ENCODE results near the gene PRKD1.
A peak's percentile ranks its signal among the peaks of the same experiment; 100 is the strongest.

Gene PRKD1

GRCh38 chr14:29687071-29687765 is 240.4 kb downstream of the PRKD1 start:
- FAIRE-seq, result no peak

GRCh38 chr14:29684926-29685325 is 242.7 kb downstream of the PRKD1 start:
- no peak for FAIRE-seq

More at GRCh38 chr14:29687071-29687765, 240.4 kb downstream of the PRKD1 start:
- DNase-seq (ENCODE audit: insufficient read length, low spot score), result no peak

GRCh38 chr14:29682789-29683188 is 244.9 kb downstream of the PRKD1 start:
- no peak for FAIRE-seq

More at GRCh38 chr14:29684926-29685325, 242.7 kb downstream of the PRKD1 start:
- DNase-seq (ENCODE audit: insufficient read length, low spot score), result no peak

GRCh38 chr14:29681316-29681715 is 246.3 kb downstream of the PRKD1 start:
- no peak for DNase-seq (ENCODE audit: insufficient read length, low spot score)
- FAIRE-seq, result no peak

More at GRCh38 chr14:29682789-29683188, 244.9 kb downstream of the PRKD1 start:
- no peak for DNase-seq (ENCODE audit: insufficient read length, low spot score)

- no peak for DNase-seq (ENCODE audit: insufficient read length, low spot score)
- no peak for FAIRE-seq
These were observed 252.9 kb downstream of the PRKD1 start for GRCh38 chr14:29674566-29675285.

- FAIRE-seq, result no peak
- DNase-seq (ENCODE audit: insufficient read length, low spot score), result no peak
These were observed 254.8 kb downstream of the PRKD1 start for GRCh38 chr14:29672831-29673230.

- no peak for DNase-seq (ENCODE audit: insufficient read length, low spot score)
These were observed 256.6 kb downstream of the PRKD1 start for GRCh38 chr14:29671034-29671433.

GRCh38 chr14:29668201-29668600 is 259.4 kb downstream of the PRKD1 start:
- FAIRE-seq, result peak; percentile 31
- no peak for DNase-seq (ENCODE audit: insufficient read length, low spot score)

More at GRCh38 chr14:29671034-29671433, 256.6 kb downstream of the PRKD1 start:
- FAIRE-seq, result no peak

GRCh38 chr14:29664515-29664914 is 263.1 kb downstream of the PRKD1 start:
- FAIRE-seq, result no peak
- no peak for DNase-seq (ENCODE audit: insufficient read length, low spot score)

- DNase-seq (ENCODE audit: insufficient read length, low spot score) (no peak), FAIRE-seq (no peak)
These were observed 264.3 kb downstream of the PRKD1 start for GRCh38 chr14:29663281-29663801.

- no peak for DNase-seq (ENCODE audit: insufficient read length, low spot score)
- FAIRE-seq, result no peak
These were observed 272.6 kb downstream of the PRKD1 start for GRCh38 chr14:29654901-29655550.

- DNase-seq (ENCODE audit: insufficient read length, low spot score) (no peak), FAIRE-seq (no peak)
These were observed 274.3 kb downstream of the PRKD1 start for GRCh38 chr14:29653303-29653702.

- no peak for DNase-seq (ENCODE audit: insufficient read length, low spot score)
- FAIRE-seq, result no peak
These were observed 275.1 kb downstream of the PRKD1 start for GRCh38 chr14:29652571-29652970.

GRCh38 chr14:29650554-29651269 is 276.9 kb downstream of the PRKD1 start:
- FAIRE-seq (no peak), DNase-seq (ENCODE audit: insufficient read length, low spot score) (no peak)

GRCh38 chr14:29649170-29649569 is 278.5 kb downstream of the PRKD1 start:
- FAIRE-seq, result no peak
- no peak for DNase-seq (ENCODE audit: insufficient read length, low spot score)

- FAIRE-seq (no peak), DNase-seq (ENCODE audit: insufficient read length, low spot score) (no peak)
These were observed 279.6 kb downstream of the PRKD1 start for GRCh38 chr14:29648045-29648444.

GRCh38 chr14:29645117-29645516 is 282.5 kb downstream of the PRKD1 start:
- DNase-seq (ENCODE audit: insufficient read length, low spot score), result no peak
- FAIRE-seq, result no peak

GRCh38 chr14:29643433-29644211 is 284.0 kb downstream of the PRKD1 start:
- FAIRE-seq (no peak), DNase-seq (ENCODE audit: insufficient read length, low spot score) (no peak)

GRCh38 chr14:29637411-29637810 is 290.2 kb downstream of the PRKD1 start:
- DNase-seq (ENCODE audit: insufficient read length, low spot score) (no peak), FAIRE-seq (no peak)

GRCh38 chr14:29636870-29637269 is 290.8 kb downstream of the PRKD1 start:
- FAIRE-seq (no peak), DNase-seq (ENCODE audit: insufficient read length, low spot score) (no peak)

Measured in GM19239 (cell line).